GM21786 (cell line): Measurements from ENCODE around the gene MCTP2.

Experiments
- ATAC-seq: cut with Tn5 transposase; IDR thresholded peaks from one replicate; pipeline ENCODE4 v1.9.1; 2021; ENCODE audit not compliant: unreplicated experiment

MCTP2 gene

GRCh38 chr15:94381384-94381783, 150.0 kb downstream of the MCTP2 start:
- no peak for ATAC-seq

DNA sequence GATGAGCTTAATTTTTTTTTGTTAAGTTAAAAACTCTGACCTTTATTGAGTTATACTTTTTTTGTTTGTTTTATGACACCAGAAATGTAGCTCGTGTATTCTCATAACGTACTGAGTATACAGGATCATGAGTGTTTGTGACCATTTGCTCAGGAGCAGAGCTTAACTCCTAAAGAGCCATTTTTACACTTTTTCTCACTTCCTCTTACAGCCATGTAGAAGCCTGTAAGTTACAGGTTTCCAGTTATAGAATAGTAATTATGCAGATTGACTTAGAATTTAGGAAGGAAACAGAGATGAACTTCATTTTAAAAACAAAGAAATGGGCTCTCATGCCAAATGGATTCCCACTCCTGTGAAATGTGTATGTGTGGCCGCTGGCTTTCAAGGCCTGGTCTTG, 151.7 kb downstream of the MCTP2 start:
- ATAC-seq: no peak

GRCh38 chr15:94383706-94384105, 152.3 kb downstream of the MCTP2 start:
- no peak for ATAC-seq

DNA sequence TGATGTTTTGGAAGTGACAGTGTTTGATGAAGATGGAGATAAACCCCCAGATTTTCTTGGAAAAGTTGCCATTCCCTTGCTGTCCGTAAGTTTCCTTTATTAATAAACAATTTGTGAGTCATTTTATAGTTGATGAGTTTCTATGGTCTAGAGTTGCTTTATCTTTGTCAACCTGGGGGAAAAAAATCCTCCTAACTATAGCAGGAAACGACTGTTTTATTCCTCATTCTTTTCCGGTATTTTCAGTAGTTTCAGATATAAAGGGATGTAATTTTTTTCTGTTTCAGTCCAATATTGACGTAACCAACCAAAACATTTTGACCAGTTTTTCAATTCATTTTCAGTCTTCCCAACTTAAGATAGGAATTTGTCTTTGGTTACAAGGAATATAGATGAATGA, 154.1 kb downstream of the MCTP2 start:
- ATAC-seq: no peak

DNA sequence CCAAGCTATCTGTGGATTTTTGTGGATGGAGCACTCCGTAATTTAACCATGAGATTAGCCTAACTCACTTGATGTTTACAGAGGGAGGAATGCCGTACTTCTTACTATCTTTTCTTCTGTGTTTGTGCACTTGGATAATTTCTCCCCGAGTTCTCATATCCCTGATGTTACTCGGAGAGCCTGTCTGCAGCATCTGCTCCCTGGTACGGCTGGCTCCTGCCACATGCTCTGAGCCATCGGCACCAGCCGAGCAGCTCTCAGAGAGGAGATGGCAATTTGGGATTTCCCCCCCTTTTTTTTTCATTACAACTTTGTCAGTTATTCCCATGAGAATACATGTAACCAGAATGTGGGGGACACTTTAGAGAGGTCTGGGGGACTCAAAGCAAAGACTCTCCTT, 155.0 kb downstream of the MCTP2 start:
- no peak for ATAC-seq

- ATAC-seq: no peak
Observed at GRCh38 chr15:94387442-94387841, 156.1 kb downstream of the MCTP2 start.

DNA sequence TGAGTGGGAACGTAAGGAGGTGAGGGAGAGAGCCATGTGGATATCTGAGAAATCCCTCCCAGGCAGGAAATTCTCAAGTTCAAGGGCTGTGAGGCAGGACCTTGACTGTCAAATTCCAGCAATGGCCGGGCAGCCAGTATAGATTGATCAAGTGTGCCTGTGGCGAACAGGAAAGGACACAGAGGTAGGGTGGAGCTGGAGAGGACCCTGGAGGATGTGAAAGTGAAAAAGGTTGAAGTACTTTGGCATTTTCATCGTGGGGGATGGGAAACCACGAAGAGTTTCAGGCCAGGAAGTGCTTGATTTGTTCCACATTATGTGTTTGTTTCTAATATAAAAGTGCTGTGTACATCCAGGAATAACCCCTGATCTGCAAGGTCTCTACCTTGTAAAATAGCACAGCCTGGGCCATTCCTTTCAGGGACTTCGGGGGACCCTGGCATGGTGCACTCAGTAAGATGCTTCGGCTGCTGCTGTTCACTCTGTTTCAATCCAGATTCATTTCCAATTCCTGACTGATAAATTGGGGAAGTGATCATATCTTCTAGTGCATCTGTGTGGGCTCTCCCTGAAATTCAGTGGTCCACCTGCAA, 156.6 kb downstream of the MCTP2 start:
- ATAC-seq: peak; percentile 64

GRCh38 chr15:94395640-94396039, 164.3 kb downstream of the MCTP2 start:
- ATAC-seq: no peak

DNA sequence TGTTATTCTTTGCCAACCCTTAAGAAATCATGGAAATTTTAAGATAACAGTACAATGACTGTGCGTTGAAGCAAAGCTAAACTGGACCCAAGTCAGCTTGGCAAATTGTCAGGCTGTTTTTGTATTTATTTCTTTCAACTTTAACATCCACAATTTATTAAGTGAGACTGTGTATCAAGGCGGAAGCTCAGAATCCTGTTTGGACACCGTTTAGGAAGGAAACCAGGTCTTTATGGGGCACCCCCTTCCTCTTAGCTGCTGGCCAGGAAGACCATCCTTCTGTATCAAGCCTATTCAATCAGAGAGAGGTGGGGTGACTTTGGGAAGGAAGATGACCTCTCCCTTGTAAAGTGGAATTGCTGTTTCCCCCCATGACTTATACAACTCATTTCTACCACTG, 166.0 kb downstream of the MCTP2 start:
- ATAC-seq: no peak

GRCh38 chr15:94398001-94398400, 166.6 kb downstream of the MCTP2 start:
- ATAC-seq: no peak

- ATAC-seq: no peak
Observed at GRCh38 chr15:94400526-94401298, 169.4 kb downstream of the MCTP2 start.

GRCh38 chr15:94403331-94403730, 172.0 kb downstream of the MCTP2 start:
- ATAC-seq: no peak

DNA sequence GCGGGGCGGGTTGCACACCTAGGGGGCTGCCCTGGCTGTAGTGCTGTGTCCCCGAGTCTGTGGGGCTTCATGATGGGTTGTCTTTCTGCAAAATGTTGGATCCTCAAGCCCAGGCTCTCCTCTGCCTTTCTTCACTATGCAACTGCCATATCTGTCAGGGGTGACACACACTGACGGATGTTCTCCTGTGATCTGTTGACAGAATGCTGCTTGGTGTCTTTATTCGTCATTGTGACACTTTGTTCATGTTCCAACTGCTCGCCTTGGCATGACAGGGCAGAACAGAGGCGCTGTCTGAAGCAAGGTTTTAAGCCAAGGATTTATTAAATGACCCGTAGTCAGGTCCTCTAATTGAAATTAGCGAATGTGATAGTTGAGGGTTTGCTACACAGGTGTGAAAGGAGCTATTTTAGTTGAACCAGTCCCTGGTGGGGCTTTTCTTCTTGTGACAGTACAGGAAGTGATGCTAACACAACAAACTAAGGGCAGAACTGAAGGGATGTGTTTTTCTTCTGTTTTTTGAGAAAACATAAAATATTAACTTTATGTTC, 173.4 kb downstream of the MCTP2 start:
- ATAC-seq: no peak

DNA sequence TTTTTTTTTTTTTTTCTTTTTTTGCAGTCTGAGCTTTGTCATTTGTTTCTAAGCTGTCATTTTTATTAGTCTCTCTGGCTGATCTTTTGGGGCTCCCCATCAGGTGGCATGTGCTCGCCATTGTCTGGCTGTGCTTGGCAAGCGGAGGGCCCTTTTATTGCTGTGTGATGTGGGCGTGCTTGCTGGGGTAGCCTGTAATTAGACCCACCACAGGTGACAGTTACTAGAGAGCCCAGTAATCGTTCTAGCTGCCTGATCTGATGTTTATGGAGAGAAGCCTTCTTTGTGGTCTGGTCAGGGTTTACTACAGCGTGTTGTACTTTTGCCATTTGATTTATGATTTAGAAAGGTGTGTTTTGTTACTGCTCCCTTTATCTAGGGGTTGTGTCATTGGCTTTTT, 179.9 kb downstream of the MCTP2 start:
- ATAC-seq: no peak

- ATAC-seq: no peak
Observed at GRCh38 chr15:94411846-94412245, 180.5 kb downstream of the MCTP2 start.

GRCh38 chr15:94412979-94413746, 181.8 kb downstream of the MCTP2 start:
- peak; percentile 79 for ATAC-seq

- no peak for ATAC-seq
Observed at GRCh38 chr15:94414916-94415315, 183.6 kb downstream of the MCTP2 start.

- ATAC-seq: no peak
Observed at GRCh38 chr15:94416267-94416666, 184.9 kb downstream of the MCTP2 start.

DNA sequence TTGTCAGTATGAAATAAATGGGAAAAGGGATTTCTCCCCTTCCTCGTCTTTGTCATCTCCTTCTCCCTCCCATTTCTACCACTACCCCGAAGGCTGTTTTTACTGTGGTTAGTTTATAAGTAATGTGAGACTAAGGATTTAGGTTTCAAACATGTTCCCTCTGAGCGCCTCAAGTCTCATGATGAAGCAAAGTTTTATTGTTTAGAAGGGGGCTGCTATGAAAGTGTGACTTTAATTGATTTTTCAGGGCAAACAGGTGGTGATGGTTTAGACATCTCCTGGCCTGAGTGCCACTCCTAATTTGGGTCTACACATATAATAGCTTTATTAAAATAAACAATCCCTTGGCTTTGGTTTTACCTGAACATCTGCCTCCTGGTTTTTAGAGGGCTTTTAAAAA, 185.5 kb downstream of the MCTP2 start:
- no peak for ATAC-seq

DNA sequence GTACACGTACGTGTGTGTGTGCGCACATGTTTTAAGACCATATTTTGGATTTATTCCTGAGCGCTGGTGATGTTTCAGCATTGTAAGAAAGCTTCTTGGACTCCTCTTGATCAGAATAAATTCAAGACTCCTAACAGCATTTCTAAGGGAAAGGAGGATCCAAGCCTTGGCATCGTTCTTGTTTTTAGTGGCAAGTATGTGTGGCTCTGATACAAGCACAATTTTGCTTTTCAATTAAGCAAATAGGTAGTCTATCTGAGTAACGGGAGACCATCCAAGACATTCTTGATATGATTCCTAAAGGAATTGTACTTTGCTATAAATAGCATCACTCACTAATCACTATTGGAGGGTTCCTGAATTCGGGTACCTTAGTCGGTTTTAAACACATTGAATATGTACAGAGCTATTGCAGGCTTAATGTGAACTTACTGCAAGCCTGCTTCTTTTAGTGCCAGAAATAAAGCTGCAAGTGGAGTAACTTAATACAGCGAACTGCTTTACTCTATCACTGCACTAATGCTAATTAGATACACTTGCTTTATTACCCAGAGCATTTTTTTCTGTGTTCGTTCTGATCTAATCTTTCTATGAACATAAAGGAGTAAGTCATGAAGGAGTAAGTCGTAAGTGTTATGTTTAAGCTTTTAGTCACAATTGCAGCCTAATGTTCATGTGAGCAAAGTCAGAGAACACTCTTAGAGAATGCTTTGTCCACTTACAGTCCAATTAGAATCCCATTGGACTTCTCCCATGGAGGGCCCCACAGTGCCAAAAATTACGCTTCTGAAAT, 186.3 kb downstream of the MCTP2 start:
- ATAC-seq: no peak

DNA sequence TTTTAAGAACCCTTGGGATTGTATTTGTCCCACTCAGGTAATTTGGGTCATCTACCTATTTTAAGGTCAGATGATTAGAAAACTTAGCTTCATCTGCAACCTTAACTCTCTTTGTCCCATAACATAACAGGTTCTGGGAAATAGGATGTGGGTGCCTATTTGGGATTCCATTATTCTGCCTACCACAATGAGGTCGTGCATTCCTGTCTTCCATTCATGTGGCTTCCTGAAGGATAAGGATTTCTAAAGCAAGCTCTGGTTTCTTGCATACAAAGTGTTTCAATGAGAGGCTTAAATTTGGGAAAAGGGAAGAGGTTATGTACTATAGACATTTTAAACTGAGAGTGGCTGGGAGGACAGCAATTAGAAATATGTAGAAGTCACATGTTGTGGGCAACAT, 190.3 kb downstream of the MCTP2 start:
- no peak for ATAC-seq
